PC-3 (cell line): ENCODE results near the gene PSMD6.

Experiments used
- CTCF ChIP-seq: fragments of 300-600 bp; sonication (generic); conservative IDR thresholded peaks from 2 replicates; pipeline ENCODE4 v1.5.1; 2017; ENCODE audit warnings: antibody characterized with exemption, low read depth, mild to moderate bottlenecking, low read length
- EZH2 ChIP-seq: fragments of 300-600 bp; sonication (generic); IDR thresholded peaks from one replicate; pipeline ENCODE4 v1.6.1; 2017; ENCODE audit warnings: antibody characterized with exemption, mild to moderate bottlenecking, low read length; ENCODE audit not compliant: unreplicated experiment
- EZH2phosphoT487 ChIP-seq: fragments of 300-600 bp; sonication (generic); IDR thresholded peaks from 2 replicates; pipeline ENCODE4 v1.6.1; 2018; ENCODE audit warnings: mild to moderate bottlenecking, antibody characterized with exemption, low read length, borderline replicate concordance

- no peak for TF ChIP-seq CTCF
- TF ChIP-seq EZH2, result no peak
- TF ChIP-seq EZH2phosphoT487, result no peak
Measured at GRCh38 chr3:63992516-63993209, 30.6 kb downstream of the PSMD6 start.
